A673 (cell line): Measurements from ENCODE around the gene PRRG3.

Experiments used
- CTCF ChIP-seq: fragments of 300-800, 200-600 bp; sonication (generic); conservative IDR thresholded peaks from 2 replicates; pipeline ENCODE4 v1.5.1; 2017; ENCODE audit warnings: low read depth, mild to moderate bottlenecking, antibody characterized with exemption, low read length, moderate library complexity, mixed read lengths
- EZH2 ChIP-seq: fragments of 200-600 bp; sonication (generic); IDR thresholded peaks from 2 replicates; pipeline ENCODE4 v1.6.1; 2017; ENCODE audit warnings: borderline replicate concordance, low read depth, mild to moderate bottlenecking, mixed read lengths, antibody characterized with exemption, low read length; ENCODE audit not compliant: poor library complexity, severe bottlenecking

GRCh38 chrX:151704041-151704663, 8.9 kb downstream of the PRRG3 start:
- TF ChIP-seq CTCF = no peak
- no peak for TF ChIP-seq EZH2
